Liver (tissue), 9 donors: ENCODE results near the gene EXOC2. TPM values are rescaled to one million over a fixed set of nuclear protein-coding genes. Genes with fewer than 3 reads are reported as not detected.

Experiments
- DNase-seq: peaks from one replicate; pipeline ENCODE4 v3.0.0-alpha.2; 2017; ENCODE audit warnings: low spot score
- H3K27ac ChIP-seq, 2 donors: one replicate each; pipeline ENCODE4 v1.7.0; 2013; ENCODE audit warnings: inconsistent platforms in 2 of 2, low read length in 2 of 2, control low read depth in 1 of 2, low read depth in 1 of 2, mild to moderate bottlenecking in 1 of 2
- H3K27me3 ChIP-seq, 4 donors: one replicate each; pipeline versions ENCODE4 v1.6.1 to v1.7.0; 2013; ENCODE audit warnings: low read length in 3 of 4, inconsistent platforms in 1 of 4, mild to moderate bottlenecking in 1 of 4, moderate library complexity in 1 of 4; ENCODE audit not compliant: control insufficient read depth in 4 of 4, insufficient read depth in 4 of 4
- H3K36me3 ChIP-seq, 4 donors: one replicate each; pipeline versions ENCODE4 v1.6.1 to v1.7.0; 2013; ENCODE audit warnings: low read length in 3 of 4, mild to moderate bottlenecking in 3 of 4, low read depth in 1 of 4, moderate library complexity in 1 of 4; ENCODE audit not compliant: control insufficient read depth in 4 of 4, insufficient read depth in 3 of 4
- H3K4me1 ChIP-seq, 4 donors: one replicate each; pipeline versions ENCODE4 v1.6.1 to v1.7.0; 2013; ENCODE audit warnings: low read length in 3 of 4, mild to moderate bottlenecking in 3 of 4, moderate library complexity in 1 of 4; ENCODE audit not compliant: control insufficient read depth in 4 of 4, insufficient read depth in 4 of 4
- H3K4me3 ChIP-seq, 3 donors: one replicate each; pipeline versions ENCODE4 v1.6.1 to v1.7.0; 2013; ENCODE audit warnings: low read length in 3 of 3, control low read depth in 1 of 3, low read depth in 1 of 3, mild to moderate bottlenecking in 1 of 3
- H3K9ac ChIP-seq, 2 donors: one replicate each; pipeline ENCODE4 v1.7.0; 2013; ENCODE audit warnings: low read length in 2 of 2, mild to moderate bottlenecking in 2 of 2, moderate library complexity in 2 of 2, control low read depth in 1 of 2, low read depth in 1 of 2
- H3K9me3 ChIP-seq, 4 donors: one replicate each; pipeline versions ENCODE4 v1.6.1 to v1.7.0; 2013; ENCODE audit warnings: low read length in 3 of 4; ENCODE audit not compliant: control insufficient read depth in 4 of 4
- ATF3 ChIP-seq: IDR thresholded peaks from 2 replicates; pipeline ENCODE4 v1.6.1; 2016; ENCODE audit warnings: antibody characterized with exemption
- FOXA2 ChIP-seq: IDR thresholded peaks from 2 replicates; pipeline ENCODE4 v1.6.1; 2016; ENCODE audit warnings: antibody characterized with exemption
- GABPA ChIP-seq, 2 donors: IDR thresholded peaks in 1 of 2; conservative IDR thresholded peaks in 1 of 2; 2 replicates each; pipeline ENCODE4 v1.6.1; 2016; ENCODE audit warnings: antibody characterized with exemption in 2 of 2, mild to moderate bottlenecking in 1 of 2, moderate library complexity in 1 of 2
- HNF4G ChIP-seq: IDR thresholded peaks from 2 replicates; pipeline ENCODE4 v1.6.1; 2016; ENCODE audit warnings: antibody characterized with exemption
- JUND ChIP-seq, 2 donors: IDR thresholded peaks; 2 replicates each; pipeline ENCODE4 v1.6.1; 2016; ENCODE audit warnings: antibody characterized with exemption in 2 of 2
- MAX ChIP-seq: IDR thresholded peaks from 2 replicates; pipeline ENCODE4 v1.6.1; 2016; ENCODE audit warnings: antibody characterized with exemption
- NR2F2 ChIP-seq: IDR thresholded peaks from 2 replicates; pipeline ENCODE4 v1.6.1; 2016; ENCODE audit warnings: antibody characterized with exemption
- REST ChIP-seq: IDR thresholded peaks from 2 replicates; pipeline ENCODE4 v1.6.1; 2016; ENCODE audit warnings: antibody characterized with exemption, mild to moderate bottlenecking
- SP1 ChIP-seq: IDR thresholded peaks from 2 replicates; pipeline ENCODE4 v1.6.1; 2018; ENCODE audit warnings: antibody characterized with exemption, mild to moderate bottlenecking
- TAF1 ChIP-seq: conservative IDR thresholded peaks from 2 replicates; pipeline ENCODE4 v1.6.1; 2016; ENCODE audit warnings: antibody characterized with exemption, mild to moderate bottlenecking
- YY1 ChIP-seq: IDR thresholded peaks from 2 replicates; pipeline ENCODE4 v1.6.1; 2016; ENCODE audit warnings: antibody characterized with exemption, mild to moderate bottlenecking
- WGBS: extraction: QIAGEN DNeasy Blood & Tissue Kit; methylation state at CpG from one replicate; pipeline ENCODE4 v1.1.7; 2013; 5-methylcytosine and 5-hydroxymethylcytosine counted together
- polyA plus RNA-seq, 2 donors: library from polyadenylated mRNA; stranded (reverse) in 1 of 2; unstranded in 1 of 2; fragments of 200-250 nt in 1 of 2; fragments of >200 nt in 1 of 2; fragmentation: Nextera tagmentation in 1 of 2; extraction: Ambion mirVana in 1 of 2; gene quantifications; one replicate each; pipeline versions ENCODE4 v1.2.1 to v1.2.3, GENCODE V29; 2013 to 2015
- total RNA-seq, 2 donors: library from RNA; depleted of rRNA; stranded (reverse); fragments of >200 nt; gene quantifications; one replicate each; pipeline ENCODE4 v1.2.3, GENCODE V29; 2014
- donor health status: healthy.
- donor health status: healthy.
- donor health status: healthy.
- donor health status: healthy.
- donor health status: healthy.

EXOC2 gene
- total and polyA plus RNA-seq, 4 donors = 6.7 to 15.3 (median 9.2) TPM

GRCh38 chr6:677919-678318, 15.0 kb downstream of the EXOC2 start:
- DNase-seq = no peak
- Histone ChIP-seq H3K4me1 (peaks cover 0 to 3% (median 1%) of the 10 kb centered on the region in 4 donors), H3K9ac (no peak overlapping the region), H3K4me3 (no peak overlapping the region), H3K27me3 (no peaks in the 10 kb centered on the region), H3K36me3 (no peaks in the 10 kb centered on the region), H3K9me3 (no peaks in the 10 kb centered on the region), H3K27ac (no peak overlapping the region)
- TF ChIP-seq MAX = no peak
- no peak for TF ChIP-seq SP1
- no peak for TF ChIP-seq GABPA (IDR thresholded peaks at IDR 0.05 in 1 of 2, conservative IDR thresholded peaks at IDR 0.05 in 1 of 2)
- no peak for TF ChIP-seq NR2F2
- no peak for TF ChIP-seq HNF4G
- 94% methylated on average over 4 of the region's 4 CpGs for WGBS

GRCh38 chr6:674956-675355, 18.0 kb downstream of the EXOC2 start:
- 85% methylated on average over 3 of the region's 3 CpGs for WGBS
- Histone ChIP-seq H3K27me3 (no peaks in the 10 kb centered on the region), H3K4me1 (no peaks in the 10 kb centered on the region), H3K4me3 (no peak overlapping the region), H3K9me3 (no peaks in the 10 kb centered on the region), H3K9ac (no peak overlapping the region), H3K27ac (no peak overlapping the region), H3K36me3 (no peaks in the 10 kb centered on the region)
- no peak for DNase-seq
- TF ChIP-seq MAX (no peak), FOXA2 (no peak), HNF4G (no peak), TAF1 (no peak), REST (no peak), JUND (IDR thresholded peaks at IDR 0.05) (no peak), SP1 (no peak)

GRCh38 chr6:674406-674805, 18.5 kb downstream of the EXOC2 start:
- Histone ChIP-seq H3K4me3 (no peak overlapping the region), H3K27ac (no peak overlapping the region), H3K9ac (no peak overlapping the region), H3K9me3 (no peaks in the 10 kb centered on the region), H3K36me3 (no peaks in the 10 kb centered on the region), H3K27me3 (no peaks in the 10 kb centered on the region), H3K4me1 (no peaks in the 10 kb centered on the region)
- TF ChIP-seq YY1 = no peak
- TF ChIP-seq SP1 = no peak
- no peak for TF ChIP-seq TAF1
- no peak for TF ChIP-seq ATF3
- no peak for TF ChIP-seq GABPA (IDR thresholded peaks at IDR 0.05 in 1 of 2, conservative IDR thresholded peaks at IDR 0.05 in 1 of 2)
- DNase-seq = no peak
